ENCODE data around the gene BNC2.

DNA sequence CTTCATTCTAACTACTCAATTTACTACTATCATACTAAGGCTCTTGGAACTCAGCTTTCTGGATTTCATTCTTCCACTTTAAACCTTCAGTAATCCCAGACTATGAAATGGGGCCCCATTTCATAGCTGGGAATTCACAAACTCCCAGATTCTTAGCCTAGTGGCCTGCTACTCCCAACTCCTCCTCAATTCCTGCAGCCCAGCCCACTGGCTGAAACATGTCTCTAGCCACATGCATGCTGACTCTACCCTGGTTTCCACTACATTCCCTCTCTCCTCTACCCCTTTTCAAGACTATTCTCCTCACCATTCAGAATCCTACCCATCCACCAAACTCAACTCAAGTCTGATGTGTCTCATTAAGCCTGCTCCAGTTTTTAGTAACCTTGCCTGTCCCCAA lies 370.6 kb downstream of the BNC2 start:
- TF ChIP-seq, protein P1, sequence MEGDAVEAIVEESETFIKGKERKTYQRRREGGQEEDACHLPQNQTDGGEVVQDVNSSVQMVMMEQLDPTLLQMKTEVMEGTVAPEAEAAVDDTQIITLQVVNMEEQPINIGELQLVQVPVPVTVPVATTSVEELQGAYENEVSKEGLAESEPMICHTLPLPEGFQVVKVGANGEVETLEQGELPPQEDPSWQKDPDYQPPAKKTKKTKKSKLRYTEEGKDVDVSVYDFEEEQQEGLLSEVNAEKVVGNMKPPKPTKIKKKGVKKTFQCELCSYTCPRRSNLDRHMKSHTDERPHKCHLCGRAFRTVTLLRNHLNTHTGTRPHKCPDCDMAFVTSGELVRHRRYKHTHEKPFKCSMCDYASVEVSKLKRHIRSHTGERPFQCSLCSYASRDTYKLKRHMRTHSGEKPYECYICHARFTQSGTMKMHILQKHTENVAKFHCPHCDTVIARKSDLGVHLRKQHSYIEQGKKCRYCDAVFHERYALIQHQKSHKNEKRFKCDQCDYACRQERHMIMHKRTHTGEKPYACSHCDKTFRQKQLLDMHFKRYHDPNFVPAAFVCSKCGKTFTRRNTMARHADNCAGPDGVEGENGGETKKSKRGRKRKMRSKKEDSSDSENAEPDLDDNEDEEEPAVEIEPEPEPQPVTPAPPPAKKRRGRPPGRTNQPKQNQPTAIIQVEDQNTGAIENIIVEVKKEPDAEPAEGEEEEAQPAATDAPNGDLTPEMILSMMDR (conservative IDR thresholded peaks at IDR 0.05 in 1 of 2, IDR thresholded peaks at IDR 0.05 in 1 of 2; ENCODE audit: low read depth in 1 of 2, low read length in 2 of 2) = no peak
- no peak for TF ChIP-seq EZH2 (IDR thresholded peaks at IDR 0.05; ENCODE audit: low read length, missing control alignments)

Measured in fibroblast of lung (primary cell).